ENCODE results near the gene PGM2.

PGM2 gene

DNA sequence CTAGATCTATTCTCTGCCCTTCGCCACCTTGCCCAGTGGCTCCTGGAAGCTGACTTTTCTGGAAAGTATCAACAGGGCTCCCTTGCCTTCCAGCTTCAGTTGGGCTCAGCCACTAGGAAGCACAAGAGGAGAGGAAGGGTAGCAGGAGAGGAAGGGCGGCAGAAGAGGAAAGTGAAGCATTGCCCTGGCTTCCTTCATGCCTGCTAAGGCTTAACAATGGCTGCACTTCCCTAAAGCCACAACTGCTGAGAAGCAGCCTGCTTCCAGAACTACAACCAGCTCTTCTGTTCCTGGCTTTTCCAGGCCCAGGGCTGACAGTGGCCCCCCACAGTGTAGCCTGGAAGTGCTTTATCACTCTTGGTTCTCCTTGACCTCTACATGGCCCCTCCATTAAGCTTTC is 29.1 kb upstream of the PGM2 start:
- Histone ChIP-seq H3K4me3 (ENCODE audit: low read length) (no peak overlapping the region), H3K36me3 (ENCODE audit: insufficient read depth, low read depth, low read length) (no peaks in the 10 kb centered on the region), H3K27me3 (ENCODE audit: insufficient read depth, low read length) (no peaks in the 10 kb centered on the region), H3K4me1 (ENCODE audit: insufficient read depth, low read length) (no peaks in the 10 kb centered on the region), H3K9ac (ENCODE audit: low read depth, low read length) (no peak overlapping the region), H3K9me3 (ENCODE audit: insufficient read depth, low read depth, low read length) (no peaks in the 10 kb centered on the region), H3K27ac (ENCODE audit: low read length) (no peak overlapping the region)

DNA sequence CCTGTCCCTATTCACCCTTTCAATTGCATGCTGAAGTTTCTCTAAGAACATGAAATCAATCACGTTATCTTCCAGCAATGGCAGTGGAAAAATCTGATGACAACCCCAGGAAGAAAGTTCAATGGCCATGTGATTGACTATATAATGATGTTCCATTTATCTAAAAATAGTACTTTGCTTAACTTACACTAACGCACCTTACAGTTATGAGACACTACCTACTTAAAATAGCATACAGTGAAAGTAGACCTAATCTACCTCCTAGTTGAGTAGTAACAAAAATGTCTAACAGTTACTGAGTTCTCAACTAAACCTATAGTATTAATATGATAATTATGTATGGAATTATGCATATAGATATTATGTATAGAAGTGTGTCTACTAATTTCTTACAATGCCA is 28.6 kb upstream of the PGM2 start:
- Histone ChIP-seq H3K27ac (ENCODE audit: low read length) (no peak overlapping the region), H3K4me3 (ENCODE audit: low read length) (no peak overlapping the region), H3K9me3 (ENCODE audit: insufficient read depth, low read depth, low read length) (no peaks in the 10 kb centered on the region), H3K36me3 (ENCODE audit: insufficient read depth, low read depth, low read length) (no peaks in the 10 kb centered on the region), H3K4me1 (ENCODE audit: insufficient read depth, low read length) (no peaks in the 10 kb centered on the region), H3K27me3 (ENCODE audit: insufficient read depth, low read length) (no peaks in the 10 kb centered on the region), H3K9ac (ENCODE audit: low read depth, low read length) (no peak overlapping the region)

DNA sequence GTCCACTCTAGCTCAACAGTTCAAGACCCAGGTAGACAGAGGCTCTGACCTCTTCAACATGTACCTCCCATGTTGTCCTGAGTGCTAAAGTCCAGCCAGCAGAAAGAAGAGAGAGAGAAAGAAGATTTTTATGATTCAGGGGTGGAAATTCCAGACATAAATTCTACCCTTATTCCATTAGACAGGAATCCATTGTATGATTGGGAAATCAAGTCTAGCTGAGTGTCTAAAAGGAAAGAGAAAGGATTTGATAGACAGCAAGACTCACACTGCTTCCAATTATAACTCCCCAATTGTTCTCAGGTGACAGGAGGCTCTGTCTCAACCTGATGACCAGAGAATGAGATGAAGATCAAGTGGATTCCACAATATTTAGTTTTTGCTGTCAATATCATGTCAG is 27.9 kb upstream of the PGM2 start:
- Histone ChIP-seq H3K9me3 (ENCODE audit: insufficient read depth, low read depth, low read length) (no peaks in the 10 kb centered on the region), H3K9ac (ENCODE audit: low read depth, low read length) (no peak overlapping the region), H3K27ac (ENCODE audit: low read length) (no peak overlapping the region), H3K4me3 (ENCODE audit: low read length) (no peak overlapping the region), H3K27me3 (ENCODE audit: insufficient read depth, low read length) (no peaks in the 10 kb centered on the region), H3K4me1 (ENCODE audit: insufficient read depth, low read length) (no peaks in the 10 kb centered on the region), H3K36me3 (ENCODE audit: insufficient read depth, low read depth, low read length) (no peaks in the 10 kb centered on the region)

DNA sequence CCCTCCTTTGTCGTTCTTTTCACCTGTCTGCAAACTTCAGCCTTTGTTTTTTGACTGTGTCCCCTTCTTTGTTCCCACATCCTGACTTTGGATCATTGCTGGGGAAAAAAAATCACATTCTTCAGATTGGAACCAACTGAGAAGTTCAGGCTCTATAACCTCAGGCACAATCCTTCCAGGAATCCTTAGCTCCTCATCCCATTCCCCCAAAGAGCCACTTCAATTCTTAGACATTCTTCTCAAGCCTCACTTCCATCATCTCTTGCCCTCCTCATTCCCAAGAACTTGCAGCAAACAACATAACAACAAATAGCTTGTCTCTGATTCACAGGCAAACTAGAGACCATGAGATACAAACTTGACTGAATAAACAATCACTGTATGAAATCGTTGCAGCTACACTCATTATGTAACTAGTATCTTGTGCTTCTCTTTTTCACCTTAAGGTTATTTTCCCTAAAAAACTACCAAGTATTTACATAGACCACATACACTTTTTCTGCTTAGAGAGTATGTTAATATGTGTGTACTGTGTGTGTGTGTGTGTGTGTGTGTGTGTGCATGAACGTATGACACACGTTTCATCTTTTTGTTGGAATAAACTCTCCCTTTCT is 26.4 kb upstream of the PGM2 start:
- no peaks in the 10 kb centered on the region for H3K4me1 ChIP-seq (ENCODE audit: insufficient read depth, low read length)
- H3K36me3 ChIP-seq (ENCODE audit: insufficient read depth, low read depth, low read length): no peaks in the 10 kb centered on the region
- H3K4me3 ChIP-seq (ENCODE audit: low read length): no peak overlapping the region
- no peak overlapping the region for H3K27ac ChIP-seq (ENCODE audit: low read length)
- H3K27me3 ChIP-seq (ENCODE audit: insufficient read depth, low read length): no peaks in the 10 kb centered on the region
- H3K9ac ChIP-seq (ENCODE audit: low read depth, low read length): no peak overlapping the region
- no peaks in the 10 kb centered on the region for H3K9me3 ChIP-seq (ENCODE audit: insufficient read depth, low read depth, low read length)

DNA sequence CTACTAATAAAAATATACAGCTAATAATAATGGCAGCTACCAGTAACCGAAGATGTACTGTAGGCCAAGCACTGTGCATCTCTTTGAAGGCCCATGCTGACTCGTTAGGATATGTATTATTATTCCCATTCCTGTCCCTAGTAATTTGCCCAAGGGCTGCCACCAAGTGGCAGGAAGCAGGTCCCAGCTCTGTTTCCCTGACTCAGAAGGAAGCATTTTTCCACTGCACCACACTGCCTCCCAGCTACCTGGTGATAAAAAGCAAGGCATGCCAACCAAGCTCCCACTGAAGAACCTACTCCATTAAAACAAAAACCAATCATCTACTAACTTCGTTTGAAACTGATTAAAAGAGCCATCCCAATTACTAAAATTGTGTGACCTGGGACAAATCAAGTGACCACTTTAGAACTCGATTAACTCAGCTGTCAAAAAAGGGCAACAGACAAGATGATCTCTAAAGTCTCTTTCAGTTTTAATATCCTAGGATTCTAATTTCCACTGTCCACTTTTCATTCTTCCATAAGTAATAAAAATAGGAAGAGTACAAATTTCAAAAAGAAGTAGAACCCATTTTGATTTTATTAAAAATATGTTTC is 24.3 kb upstream of the PGM2 start:
- Histone ChIP-seq H3K27me3 (ENCODE audit: insufficient read depth, low read length) (no peaks in the 10 kb centered on the region), H3K4me1 (ENCODE audit: insufficient read depth, low read length) (no peaks in the 10 kb centered on the region), H3K4me3 (ENCODE audit: low read length) (no peak overlapping the region), H3K27ac (ENCODE audit: low read length) (no peak overlapping the region), H3K9ac (ENCODE audit: low read depth, low read length) (no peak overlapping the region), H3K36me3 (ENCODE audit: insufficient read depth, low read depth, low read length) (no peaks in the 10 kb centered on the region), H3K9me3 (ENCODE audit: insufficient read depth, low read depth, low read length) (no peaks in the 10 kb centered on the region)

DNA sequence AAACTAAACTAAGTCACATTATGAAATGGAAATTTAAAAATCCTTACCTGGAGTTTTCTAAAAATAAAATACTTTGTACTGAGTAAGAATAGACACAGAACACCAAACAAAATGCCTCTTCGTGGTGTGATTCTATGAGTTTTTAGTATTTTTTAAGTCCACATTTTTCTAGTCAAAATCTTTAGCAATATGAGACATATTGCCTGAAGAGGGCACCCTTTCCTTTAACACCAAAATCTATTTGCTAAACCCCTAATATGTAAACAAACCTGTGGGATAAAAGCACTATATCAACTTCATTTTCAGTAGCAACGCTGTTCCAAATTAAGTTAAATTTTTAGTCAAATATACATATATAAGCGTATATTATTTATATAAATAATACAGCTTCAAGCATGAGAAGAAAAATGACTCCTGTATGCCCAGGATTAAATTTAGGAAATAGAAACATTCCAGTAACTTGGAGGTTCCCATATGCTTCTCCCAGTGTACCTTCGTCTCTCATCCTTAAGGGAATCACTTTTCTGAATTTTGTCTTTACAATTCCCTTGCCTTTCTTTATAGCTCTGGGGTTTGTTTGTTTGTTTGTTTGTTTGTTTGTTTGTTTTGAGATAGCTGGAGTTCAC is 23.0 kb upstream of the PGM2 start:
- no peak overlapping the region for H3K4me3 ChIP-seq (ENCODE audit: low read length)
- H3K4me1 ChIP-seq (ENCODE audit: insufficient read depth, low read length): no peaks in the 10 kb centered on the region
- no peak overlapping the region for H3K27ac ChIP-seq (ENCODE audit: low read length)
- H3K9me3 ChIP-seq (ENCODE audit: insufficient read depth, low read depth, low read length): no peaks in the 10 kb centered on the region
- no peaks in the 10 kb centered on the region for H3K36me3 ChIP-seq (ENCODE audit: insufficient read depth, low read depth, low read length)
- H3K9ac ChIP-seq (ENCODE audit: low read depth, low read length): no peak overlapping the region
- no peaks in the 10 kb centered on the region for H3K27me3 ChIP-seq (ENCODE audit: insufficient read depth, low read length)

DNA sequence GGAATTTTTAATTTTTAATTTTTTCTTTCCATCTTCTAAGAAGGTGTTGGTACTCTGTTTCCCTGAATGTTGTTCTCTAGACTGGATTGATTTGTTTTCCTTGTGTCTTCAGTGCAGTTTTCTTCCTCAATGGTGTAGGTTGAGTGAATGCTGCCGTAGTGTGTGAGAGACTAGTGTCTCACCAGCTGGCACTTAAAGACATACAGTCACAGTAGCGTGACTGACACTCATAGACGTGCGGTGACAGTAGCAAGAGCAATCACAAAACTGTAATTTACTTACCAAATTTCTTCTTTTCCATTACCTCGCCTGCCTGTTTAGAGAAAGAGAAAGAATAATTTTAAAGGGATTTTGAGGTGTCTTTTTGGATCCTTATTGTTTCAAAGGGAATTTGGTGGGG is 21.4 kb upstream of the PGM2 start:
- Histone ChIP-seq H3K4me3 (ENCODE audit: low read length) (no peak overlapping the region), H3K9ac (ENCODE audit: low read depth, low read length) (no peak overlapping the region), H3K9me3 (ENCODE audit: insufficient read depth, low read depth, low read length) (no peaks in the 10 kb centered on the region), H3K27me3 (ENCODE audit: insufficient read depth, low read length) (no peaks in the 10 kb centered on the region), H3K36me3 (ENCODE audit: insufficient read depth, low read depth, low read length) (no peaks in the 10 kb centered on the region), H3K27ac (ENCODE audit: low read length) (no peak overlapping the region), H3K4me1 (ENCODE audit: insufficient read depth, low read length) (no peaks in the 10 kb centered on the region; the same call in 1 of the 2 replicates)

DNA sequence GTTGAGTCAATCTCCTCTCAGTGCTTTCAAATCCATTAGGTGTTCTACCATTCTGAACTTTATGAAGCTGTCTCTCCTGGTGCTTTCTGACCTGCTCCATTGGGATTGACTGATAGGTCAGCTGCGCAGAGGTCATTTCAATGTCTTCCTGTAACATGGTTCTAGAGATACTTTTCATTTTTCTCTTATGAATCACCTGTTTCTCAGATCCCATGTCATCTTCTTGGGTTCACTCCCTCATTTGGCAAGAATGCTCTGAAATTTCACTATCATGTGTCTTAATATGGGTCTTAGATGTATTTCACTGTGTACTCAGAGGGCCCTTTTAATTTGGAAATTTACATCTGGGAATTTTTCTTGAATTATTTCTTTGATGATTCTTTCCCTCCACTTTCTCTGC is 13.8 kb upstream of the PGM2 start:
- Histone ChIP-seq H3K4me3 (ENCODE audit: low read length) (no peak overlapping the region), H3K9me3 (ENCODE audit: insufficient read depth, low read depth, low read length) (no peaks in the 10 kb centered on the region), H3K9ac (ENCODE audit: low read depth, low read length) (no peak overlapping the region), H3K27ac (ENCODE audit: low read length) (no peak overlapping the region), H3K36me3 (ENCODE audit: insufficient read depth, low read depth, low read length) (no peaks in the 10 kb centered on the region), H3K27me3 (ENCODE audit: insufficient read depth, low read length) (no peaks in the 10 kb centered on the region), H3K4me1 (ENCODE audit: insufficient read depth, low read length) (no peaks in the 10 kb centered on the region; the same call in 1 of the 2 replicates)

DNA sequence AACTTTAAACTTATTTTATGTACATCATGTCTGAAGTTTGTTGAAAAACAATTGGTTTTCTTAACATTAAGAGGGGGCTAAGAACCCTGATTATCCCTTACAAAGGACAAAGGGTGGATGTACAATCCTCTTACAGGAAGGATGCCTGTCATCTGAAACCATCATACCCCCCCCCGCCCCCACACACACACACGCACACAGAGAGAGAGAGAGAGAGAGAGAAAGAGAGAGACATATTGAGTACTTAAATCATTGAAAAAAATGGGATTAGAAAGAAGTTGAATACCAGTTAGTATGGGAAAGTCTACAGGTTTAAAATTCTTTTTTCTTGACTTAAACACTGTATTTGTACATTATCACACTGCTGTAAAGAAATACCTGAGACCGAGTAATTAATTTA is 10.9 kb upstream of the PGM2 start:
- no peaks in the 10 kb centered on the region; the same call in 1 of the 2 replicates for H3K9me3 ChIP-seq (ENCODE audit: insufficient read depth, low read depth, low read length)
- no peaks in the 10 kb centered on the region for H3K27me3 ChIP-seq (ENCODE audit: insufficient read depth, low read length)
- no peak overlapping the region for H3K27ac ChIP-seq (ENCODE audit: low read length)
- no peaks in the 10 kb centered on the region for H3K4me1 ChIP-seq (ENCODE audit: insufficient read depth, low read length)
- H3K4me3 ChIP-seq (ENCODE audit: low read length): no peak overlapping the region
- no peak overlapping the region for H3K9ac ChIP-seq (ENCODE audit: low read depth, low read length)
- H3K36me3 ChIP-seq (ENCODE audit: insufficient read depth, low read depth, low read length): no peaks in the 10 kb centered on the region

DNA sequence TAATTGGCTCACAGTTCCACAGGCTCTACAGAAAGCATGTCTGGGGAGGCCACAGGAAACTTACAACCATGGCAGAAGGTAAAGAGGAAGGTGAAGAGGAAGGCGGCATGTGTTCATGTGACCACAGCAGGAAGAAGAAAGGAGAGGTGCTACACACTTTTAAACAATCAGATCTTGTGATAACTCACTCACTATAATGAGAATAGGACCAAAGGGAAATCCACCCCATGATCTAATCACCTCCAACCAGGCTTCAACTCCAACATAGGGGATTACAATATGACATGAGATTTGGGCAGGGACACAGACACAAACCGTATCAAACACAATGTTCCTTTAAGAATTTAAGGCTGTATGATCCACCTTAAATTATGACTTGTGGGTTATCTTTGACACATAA is 10.5 kb upstream of the PGM2 start:
- Histone ChIP-seq H3K36me3 (ENCODE audit: insufficient read depth, low read depth, low read length) (no peaks in the 10 kb centered on the region), H3K4me1 (ENCODE audit: insufficient read depth, low read length) (no peaks in the 10 kb centered on the region), H3K27ac (ENCODE audit: low read length) (no peak overlapping the region), H3K9ac (ENCODE audit: low read depth, low read length) (no peak overlapping the region), H3K4me3 (ENCODE audit: low read length) (no peak overlapping the region), H3K9me3 (ENCODE audit: insufficient read depth, low read depth, low read length) (no peaks in the 10 kb centered on the region; the same call in 1 of the 2 replicates), H3K27me3 (ENCODE audit: insufficient read depth, low read length) (no peaks in the 10 kb centered on the region)

DNA sequence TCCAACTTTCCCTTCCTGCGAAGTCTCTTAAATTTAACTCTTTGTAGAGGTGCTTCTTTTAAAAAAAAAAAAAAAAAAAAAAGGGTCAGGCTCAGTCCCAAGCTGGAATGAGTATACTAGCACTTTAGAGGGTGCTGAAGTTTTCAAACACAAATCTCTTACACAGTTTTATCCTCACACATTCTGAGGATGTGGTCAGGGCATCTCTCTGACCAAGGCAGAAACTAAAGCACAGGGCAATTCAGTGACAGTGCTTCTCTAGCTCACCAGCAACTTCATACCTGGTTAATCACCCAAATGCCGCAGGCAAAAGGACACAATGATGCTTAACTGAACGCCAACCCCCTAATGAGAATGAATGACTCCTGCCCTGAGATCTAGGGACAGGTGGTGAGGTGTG is 9.8 kb upstream of the PGM2 start:
- no peaks in the 10 kb centered on the region for H3K4me1 ChIP-seq (ENCODE audit: insufficient read depth, low read length)
- H3K27me3 ChIP-seq (ENCODE audit: insufficient read depth, low read length): no peaks in the 10 kb centered on the region

DNA sequence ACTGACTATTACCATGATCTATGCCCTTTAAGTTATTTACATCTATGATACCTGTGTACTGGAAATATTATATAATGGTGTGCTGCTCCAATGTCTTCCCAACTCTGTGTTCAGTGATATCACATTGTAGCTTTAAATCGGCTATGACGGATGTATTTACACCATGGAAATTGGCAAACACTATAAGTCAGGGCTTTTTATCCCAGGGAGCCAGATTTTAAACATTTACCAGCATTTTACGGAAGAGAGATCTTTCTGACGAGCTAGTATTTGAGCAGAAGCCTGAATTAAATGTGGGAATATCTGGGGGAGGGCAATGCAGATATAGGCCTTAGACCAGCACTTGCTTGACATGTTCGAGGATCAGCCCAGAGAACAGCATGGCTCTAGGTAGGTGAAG is 7.7 kb upstream of the PGM2 start:
- H3K27ac ChIP-seq (ENCODE audit: low read length): no peak overlapping the region
- no peaks in the 10 kb centered on the region; the same call in 1 of the 2 replicates for H3K9me3 ChIP-seq (ENCODE audit: insufficient read depth, low read depth, low read length)
- H3K4me3 ChIP-seq (ENCODE audit: low read length): no peak overlapping the region
- H3K4me1 ChIP-seq (ENCODE audit: insufficient read depth, low read length): no peaks in the 10 kb centered on the region
- H3K27me3 ChIP-seq (ENCODE audit: insufficient read depth, low read length): no peaks in the 10 kb centered on the region
- H3K9ac ChIP-seq (ENCODE audit: low read depth, low read length): no peak overlapping the region
- no peaks in the 10 kb centered on the region for H3K36me3 ChIP-seq (ENCODE audit: insufficient read depth, low read depth, low read length)

More for the DNA sequence above, 9.8 kb upstream of the PGM2 start:
- no peak overlapping the region for H3K4me3 ChIP-seq (ENCODE audit: low read length)
- no peaks in the 10 kb centered on the region for H3K36me3 ChIP-seq (ENCODE audit: insufficient read depth, low read depth, low read length)
- H3K27ac ChIP-seq (ENCODE audit: low read length): no peak overlapping the region
- no peaks in the 10 kb centered on the region; the same call in 1 of the 2 replicates for H3K9me3 ChIP-seq (ENCODE audit: insufficient read depth, low read depth, low read length)
- no peak overlapping the region for H3K9ac ChIP-seq (ENCODE audit: low read depth, low read length)
